SK-N-DZ (cell line): ENCODE measurements around the gene ARHGAP35.

Experiments used
- DNase-seq: peaks from one replicate; pipeline ENCODE4 v3.0.0-alpha.2; 2015; ENCODE audit warnings: low spot score

Gene ARHGAP35

DNA sequence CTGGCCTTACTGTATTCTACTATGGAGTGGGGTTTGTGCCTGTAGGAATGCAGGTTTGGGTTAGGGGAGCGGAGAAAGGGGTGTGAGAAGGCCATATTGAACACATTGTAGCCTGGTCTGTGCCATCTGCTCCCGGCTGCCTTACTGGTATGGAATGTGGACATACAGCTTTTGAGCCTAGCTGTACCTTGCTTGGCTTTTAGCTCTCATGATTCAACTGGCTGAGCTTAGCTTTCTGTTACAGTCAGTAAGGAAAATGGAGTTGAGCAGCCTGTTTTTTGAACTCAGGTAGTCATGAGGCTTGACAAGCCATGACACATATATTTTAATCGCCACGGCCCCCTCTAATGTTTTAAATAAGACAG, 41.6 kb downstream of the ARHGAP35 start:
- no peak for DNase-seq

DNA sequence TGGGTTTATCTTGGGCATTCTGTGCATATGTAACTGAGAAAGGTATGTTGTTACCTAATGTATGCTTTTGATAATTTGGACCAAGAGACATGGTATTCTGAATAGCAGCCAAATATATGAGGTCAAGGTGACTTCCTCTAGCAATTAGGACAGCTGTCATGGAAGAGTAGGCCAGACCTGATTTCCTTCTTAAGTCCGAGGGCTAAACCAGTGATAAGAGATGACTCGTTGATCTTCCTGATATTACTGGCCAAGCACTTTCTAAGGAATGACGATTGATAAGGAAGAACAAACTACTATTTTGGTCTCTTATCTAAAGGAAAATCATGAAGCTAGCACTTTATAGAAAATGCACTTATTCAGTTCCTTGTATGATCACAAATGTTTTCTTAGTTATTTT, 42.7 kb downstream of the ARHGAP35 start:
- no peak for DNase-seq

DNA sequence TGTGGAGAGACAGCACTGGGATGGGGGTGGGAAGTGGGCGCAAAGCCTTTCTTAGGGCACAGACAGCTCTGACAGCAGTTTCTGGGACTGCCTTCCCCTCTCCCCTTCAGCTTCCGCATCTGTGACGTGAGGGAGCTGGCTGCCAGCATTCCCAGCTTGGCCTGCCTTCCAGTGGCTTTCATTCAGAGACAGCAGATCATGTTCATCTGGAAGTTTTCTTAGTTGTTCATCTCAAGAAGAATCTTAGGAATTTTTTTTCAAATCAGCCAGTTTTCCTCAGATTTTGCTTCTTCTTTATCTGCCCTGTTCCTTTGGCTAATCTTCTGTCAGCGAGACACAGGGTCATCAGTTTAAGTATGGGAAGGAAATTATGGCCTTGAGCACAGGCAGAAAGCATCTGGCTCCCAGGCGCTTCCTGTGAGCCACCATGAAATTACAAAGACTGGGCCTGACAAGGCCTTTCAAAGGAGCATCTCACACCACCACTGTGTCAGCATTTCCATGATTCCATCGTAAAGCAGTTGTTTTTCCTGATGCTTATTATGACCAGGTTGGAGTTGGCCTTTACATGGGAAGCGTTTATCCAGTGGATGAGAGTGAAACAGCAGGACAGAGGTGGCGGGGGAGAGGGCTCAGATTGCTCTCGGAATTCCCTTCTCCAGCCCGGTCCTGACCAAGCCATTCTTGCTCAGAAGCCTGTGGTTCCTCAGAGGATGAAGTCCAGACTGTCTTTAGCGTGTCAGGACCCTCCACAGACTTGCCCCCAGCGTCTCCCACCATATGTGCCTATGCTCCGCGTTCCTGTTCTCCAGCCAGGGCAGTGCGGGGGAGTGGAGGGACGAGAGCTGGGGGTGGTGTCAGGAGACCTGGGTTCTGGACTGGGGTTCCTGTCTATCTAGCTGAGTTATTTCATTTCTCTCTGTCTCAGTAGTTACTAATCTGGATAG, 43.6 kb downstream of the ARHGAP35 start:
- no peak for DNase-seq

DNA sequence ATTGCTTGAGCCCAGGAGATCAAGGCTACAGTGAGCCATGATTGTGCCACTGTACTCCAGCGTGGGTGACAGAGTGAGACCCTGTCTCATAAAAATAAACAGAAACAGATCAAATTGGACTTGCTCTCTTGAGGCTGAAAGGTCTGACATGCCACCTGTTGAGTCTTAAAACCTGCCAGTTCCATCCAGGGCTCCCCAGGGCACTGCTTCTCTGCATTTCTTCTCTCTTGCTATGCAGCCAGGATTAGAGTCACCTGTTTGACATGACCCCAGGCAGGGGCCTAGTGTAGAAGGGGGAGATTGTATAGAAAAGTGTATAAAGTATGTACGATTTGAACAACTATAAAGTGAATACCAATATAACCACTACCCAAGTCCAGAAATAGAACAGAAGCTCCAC, 45.4 kb downstream of the ARHGAP35 start:
- DNase-seq, result no peak

DNA sequence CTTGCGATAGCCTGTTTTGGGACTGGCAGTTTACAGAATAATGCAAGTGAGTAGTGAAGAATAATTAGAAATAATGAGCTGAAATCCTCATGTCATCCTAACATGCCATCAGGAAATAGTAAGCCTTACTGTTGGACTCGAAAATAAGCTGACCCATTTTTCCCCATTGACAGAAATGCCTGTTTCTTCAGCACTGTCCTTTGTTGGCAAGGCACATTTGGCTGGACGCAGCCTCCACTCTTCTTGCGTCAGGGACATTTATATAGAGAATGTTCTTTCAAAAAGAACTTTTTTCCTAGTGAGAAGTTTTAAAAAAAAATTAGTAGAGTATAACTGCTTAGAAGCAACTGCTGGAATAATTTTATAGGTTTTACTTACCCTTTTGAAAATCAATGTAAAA, 47.1 kb downstream of the ARHGAP35 start:
- DNase-seq, result no peak

DNA sequence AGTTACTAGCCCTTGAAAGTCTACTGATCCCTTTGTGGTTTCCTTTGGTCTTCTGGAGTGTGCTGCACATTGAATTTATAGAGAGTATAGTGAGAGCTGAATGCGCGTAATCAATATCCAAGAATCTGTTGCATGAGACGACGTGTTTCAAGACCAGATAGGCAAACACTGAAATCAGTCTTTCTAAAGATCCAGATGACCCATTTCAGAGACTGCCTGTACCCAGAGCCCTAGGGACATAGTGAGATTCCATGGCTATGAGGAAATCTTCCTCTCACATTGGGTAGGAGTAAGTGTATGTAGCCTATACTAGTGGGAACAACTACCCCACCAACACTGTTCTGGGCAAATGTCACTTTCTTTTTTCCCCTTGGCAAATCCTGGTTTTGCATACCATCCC, 48.6 kb downstream of the ARHGAP35 start:
- DNase-seq, result no peak
